ENCODE results near the gene MAP3K4.

DNA sequence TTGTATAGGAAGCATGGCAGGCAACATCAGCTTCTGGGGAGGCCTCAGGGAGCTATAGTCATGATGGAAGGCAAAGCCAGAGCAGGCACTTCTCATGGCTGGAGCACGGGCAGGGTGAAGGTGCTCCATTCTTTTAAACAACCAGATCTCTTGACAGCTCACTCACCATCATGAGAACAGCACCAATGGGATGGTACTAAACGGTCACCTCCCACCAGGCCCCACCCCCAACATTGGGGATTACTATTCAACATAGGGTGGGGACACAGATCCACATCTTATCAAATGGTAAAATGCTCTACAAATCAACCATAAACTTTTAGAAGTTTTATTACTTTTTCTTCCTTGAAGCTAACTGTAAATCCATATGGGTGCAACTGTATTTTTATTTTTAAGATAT lies 61.5 kb downstream of the MAP3K4 start:
- TF ChIP-seq CTCF (IDR thresholded peaks at IDR 0.05) = no peak
- TF ChIP-seq POLR2A (IDR thresholded peaks at IDR 0.05) = no peak
